Endothelial cell of umbilical vein (primary cell): ENCODE measurements around the gene PPP1R12A. TPM values are rescaled to one million over a fixed set of nuclear protein-coding genes. Genes with fewer than 3 reads are reported as not detected.

Experiments used
- BruUV-seq: library from RNA; stranded (reverse); fragments of 400-500 nt; replicated peaks from 2 replicates; lab custom pipeline; 2021; lab: Mats Ljungman, UMichigan
- CTCF ChIA-PET: fragments of 300-600, 350-600 bp; sonication (Branson Sonifier 250); formaldehyde crosslinking; loops from one replicate; lab custom pipeline; 2021; ENCODE audit warnings: antibody characterized with exemption, inconsistent platforms; lab: Charles Lee
- POLR2A ChIA-PET: fragments of 300-600, 350-600 bp; sonication (Branson Sonifier 250); formaldehyde crosslinking; loops from one replicate; lab custom pipeline; 2021; ENCODE audit warnings: antibody characterized with exemption, inconsistent platforms; lab: Charles Lee
- DNase-seq: peaks from one replicate; pipeline ENCODE4 v3.0.0-alpha.2; 2011; ENCODE audit warnings: low read depth, low spot score
- FAIRE-seq: peaks from 2 replicates; lab custom pipeline; 2011; peaks lifted over from hg19 to GRCh38; lab: Jason Lieb, UNC
- H2AFZ ChIP-seq: 2 replicates; pipeline ENCODE4 v1.6.0; 2012; ENCODE audit warnings: low read depth, low read length, control low read depth, inconsistent platforms
- H3K27ac ChIP-seq: 2 replicates; pipeline ENCODE4 v1.5.1; 2011; ENCODE audit warnings: low read depth, mild to moderate bottlenecking, control low read depth, low read length, moderate library complexity; ENCODE audit not compliant: insufficient read depth
- H3K27me3 ChIP-seq, 2 experiments: 2 replicates each; pipeline versions ENCODE4 v1.6.0 to v1.6.1; 2011; ENCODE audit warnings: low read length in 2 of 2, mixed read lengths in 1 of 2; ENCODE audit not compliant: control insufficient read depth in 2 of 2, insufficient read depth in 2 of 2
- H3K36me3 ChIP-seq, 2 experiments: 2 replicates in 1 of 2; 3 replicates in 1 of 2; pipeline ENCODE4 v1.5.1; 2011; ENCODE audit warnings: low read length in 2 of 2, mild to moderate bottlenecking in 1 of 2, moderate library complexity in 1 of 2; ENCODE audit not compliant: control insufficient read depth in 2 of 2, insufficient read depth in 2 of 2; ENCODE audit errors: extremely low read depth in 1 of 2
- H3K4me1 ChIP-seq: 3 replicates; pipeline ENCODE4 v1.5.1; 2011; ENCODE audit warnings: mild to moderate bottlenecking, low read length; ENCODE audit not compliant: control insufficient read depth, insufficient read depth; ENCODE audit errors: extremely low read depth
- H3K4me2 ChIP-seq: 2 replicates; pipeline ENCODE4 v1.6.1; 2011; ENCODE audit warnings: low read length, control low read depth, mixed read lengths; ENCODE audit not compliant: insufficient read depth
- H3K4me3 ChIP-seq, 3 experiments: fragments of 200-600 bp in 1 of 3; sonication (generic), shearing (Covaris generic) in 1 of 3; replicated peaks in 1 of 3; 2 replicates each; pipeline ENCODE4 v1.5.1; 2011 to 2016; ENCODE audit warnings: control low read depth in 3 of 3, low read length in 3 of 3, mild to moderate bottlenecking in 2 of 3, inconsistent platforms in 1 of 3, low read depth in 1 of 3, moderate library complexity in 1 of 3; ENCODE audit not compliant: insufficient read depth in 1 of 3
- H3K79me2 ChIP-seq: 2 replicates; pipeline ENCODE4 v1.6.0; 2012; ENCODE audit warnings: low read length, inconsistent platforms; ENCODE audit not compliant: control insufficient read depth, insufficient read depth
- H3K9ac ChIP-seq: replicated peaks from 2 replicates; pipeline ENCODE3; 2011; ENCODE audit warnings: low read length, control low read depth; ENCODE audit not compliant: insufficient read depth; ENCODE audit errors: extremely low read depth
- H3K9me1 ChIP-seq: replicated peaks from 3 replicates; pipeline ENCODE4 v1.6.0; 2011; ENCODE audit warnings: mild to moderate bottlenecking, low read length; ENCODE audit not compliant: control insufficient read depth, insufficient read depth; ENCODE audit errors: extremely low read depth
- H3K9me3 ChIP-seq: replicated peaks from 2 replicates; pipeline ENCODE4 v1.5.1; 2012; ENCODE audit warnings: low read length, inconsistent platforms; ENCODE audit not compliant: control insufficient read depth, insufficient read depth
- H4K20me1 ChIP-seq: replicated peaks from 2 replicates; pipeline ENCODE3; 2011; ENCODE audit warnings: mild to moderate bottlenecking, low read length; ENCODE audit not compliant: control insufficient read depth, insufficient read depth; ENCODE audit errors: extremely low read depth
- EZH2 ChIP-seq: IDR thresholded peaks from 2 replicates; pipeline ENCODE4 v1.6.1; 2012; ENCODE audit warnings: borderline replicate concordance, low read depth, mild to moderate bottlenecking, moderate library complexity, low read length, inconsistent platforms; ENCODE audit not compliant: severe bottlenecking
- FOS ChIP-seq: IDR thresholded peaks from 2 replicates; pipeline ENCODE4 v1.6.1; 2011; ENCODE audit warnings: mild to moderate bottlenecking, low read length, moderate library complexity, borderline replicate concordance; ENCODE audit not compliant: insufficient read depth
- GATA2 ChIP-seq: IDR thresholded peaks from 2 replicates; pipeline ENCODE4 v1.7.0; 2011; ENCODE audit warnings: low read depth, mild to moderate bottlenecking, moderate library complexity, mixed read lengths, low read length; ENCODE audit not compliant: insufficient read length, insufficient read depth
- JUN ChIP-seq: IDR thresholded peaks from 2 replicates; pipeline ENCODE4 v1.6.1; 2011; ENCODE audit warnings: borderline replicate concordance, low read depth; ENCODE audit not compliant: insufficient read length, insufficient read depth
- MYC ChIP-seq: IDR thresholded peaks from one replicate; pipeline ENCODE4 v1.6.1; 2011; ENCODE audit warnings: mild to moderate bottlenecking, low read depth, low read length
- POLR2A ChIP-seq: IDR thresholded peaks from 2 replicates; pipeline ENCODE4 v1.6.1; 2012; ENCODE audit warnings: low read depth, mild to moderate bottlenecking, control low read depth, low read length
- POLR2AphosphoS5 ChIP-seq: IDR thresholded peaks from 2 replicates; pipeline ENCODE4 v1.6.1; 2012; ENCODE audit warnings: low read depth, mild to moderate bottlenecking, control low read depth, low read length, moderate library complexity; ENCODE audit not compliant: insufficient read depth
- dilution Hi-C: fragments of 300-500 bp; cut with MboI; formaldehyde crosslinking; loops from one replicate; pipeline ENCODE4 v1.15.0; 2019; ENCODE audit warnings: low sequenced_read_pairs; ENCODE audit not compliant: extremely low pct_ligation_motif_present
- intact Hi-C: fragments of 100-400 bp; cut with micrococcal nuclease; formaldehyde crosslinking; loops from one replicate; pipeline ENCODE4 v1.10.0; 2022
- polyA plus RNA-seq, 4 experiments: library from polyadenylated mRNA; depleted of rRNA in 3 of 4; stranded (reverse) in 3 of 4; unstranded in 1 of 4; fragments of >200 nt; gene quantifications; 2 replicates each; pipeline versions ENCODE4 v1.2.1 to v1.2.3, GENCODE V29; 2011 to 2012; ENCODE audit warnings: missing spikeins in 1 of 4
- total RNA-seq: library from RNA; stranded (reverse); gene quantifications from 2 replicates; pipeline ENCODE4 v1.2.3, GENCODE V29; 2021
- TF ChIP-seq, protein P1 (sequence below): IDR thresholded peaks from 2 replicates; pipeline ENCODE4 v1.6.1; 2011; ENCODE audit not compliant: insufficient read depth, insufficient read length
- TF ChIP-seq, protein P2 (sequence below), 2 donors: IDR thresholded peaks; 1 replicate in 1 of 2; 2 replicates in 1 of 2; pipeline ENCODE4 v1.5.1; 2011; ENCODE audit warnings: low read length in 2 of 2, mild to moderate bottlenecking in 2 of 2, moderate library complexity in 2 of 2, control low read depth in 1 of 2, inconsistent platforms in 1 of 2, low read depth in 1 of 2; ENCODE audit not compliant: insufficient read depth in 1 of 2; ENCODE audit errors: extremely low read depth in 1 of 2

Gene PPP1R12A
- total and polyA plus RNA-seq, 2 donors (not counting 3 experiments of a cell fraction or from before 2014, with no cell fraction given): 12.9 to 83.9 TPM

DNA sequence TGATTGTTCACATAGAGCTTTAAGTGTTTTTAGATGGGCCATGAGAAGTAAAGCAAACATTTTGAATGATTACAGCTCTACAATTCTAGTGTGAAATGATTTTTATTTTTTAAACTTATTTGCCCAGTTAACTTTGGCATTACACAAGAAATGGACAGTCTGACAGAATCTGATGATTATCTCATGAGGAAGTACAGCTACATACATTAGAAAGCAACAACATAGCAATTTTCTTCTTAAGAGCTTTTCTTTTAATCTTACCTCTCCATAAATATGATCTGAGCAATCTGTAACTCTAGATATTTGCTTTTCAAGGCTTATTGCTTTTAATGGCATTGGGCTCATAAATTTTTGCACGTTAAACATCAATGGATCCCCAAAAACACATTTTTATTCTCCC is 26.5 kb upstream of the PPP1R12A start:
- no TSS peak for BruUV-seq
- H4K20me1 ChIP-seq: no peaks in the 10 kb centered on the region
- DNase-seq (no peak), FAIRE-seq (no peak)
- no peak overlapping the region for H3K4me3 ChIP-seq
- H3K9me1 ChIP-seq: no peaks in the 10 kb centered on the region
- no peaks in the 10 kb centered on the region for H3K9me3 ChIP-seq
- no peak overlapping the region for H3K9ac ChIP-seq
- intact Hi-C loops: no loop called here
- ChIA-PET CTCF (interaction anchor here (0.8 to 1.4 kb wide), 4 partner anchors 13 to 234 kb away, joined by 3 to 6 read pairs (median 4); no protein-coding TSS in a partner anchor), POLR2A (no interaction called here)
- no peaks in the 10 kb centered on the region for H3K4me1 ChIP-seq
- TF ChIP-seq EZH2 (no peak), MYC (no peak), POLR2AphosphoS5 (no peak)
- H3K36me3 ChIP-seq: no peaks in the 10 kb centered on the region
- H3K4me2 ChIP-seq: no peak overlapping the region
- H2AFZ ChIP-seq: no peak overlapping the region
- H3K27me3 ChIP-seq: no peaks in the 10 kb centered on the region
- no peak overlapping the region for H3K27ac ChIP-seq
- dilution Hi-C loops: no loop called here
- H3K79me2 ChIP-seq: no peaks in the 10 kb centered on the region

DNA sequence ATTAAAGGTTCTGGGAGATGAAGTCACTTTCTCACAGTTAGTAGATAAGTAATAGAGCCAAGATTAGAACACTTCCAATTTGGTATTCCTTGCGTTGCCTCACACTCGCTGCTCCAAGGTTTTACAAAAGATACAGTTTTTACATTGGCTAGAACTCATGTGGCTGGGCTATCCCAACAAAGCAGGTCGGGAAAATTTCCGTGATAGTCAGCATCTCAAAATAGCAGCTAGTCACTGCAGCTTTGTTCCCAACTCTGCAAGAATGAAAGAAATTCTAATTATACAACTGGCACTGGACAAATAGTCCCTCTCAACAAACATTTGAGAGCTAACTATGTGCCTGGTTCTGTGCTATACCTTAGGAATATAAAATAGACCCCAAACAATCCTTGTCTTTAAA is 24.6 kb upstream of the PPP1R12A start:
- H3K4me1 ChIP-seq: no peaks in the 10 kb centered on the region
- FAIRE-seq (no peak), DNase-seq (no peak)
- ChIA-PET CTCF (no interaction called here), POLR2A (no interaction called here)
- no peaks in the 10 kb centered on the region for H3K36me3 ChIP-seq
- no peak overlapping the region for H3K4me2 ChIP-seq
- no peak overlapping the region for H3K9ac ChIP-seq
- H3K4me3 ChIP-seq: no peak overlapping the region
- no peak overlapping the region for H3K27ac ChIP-seq
- BruUV-seq: no TSS peak
- no peaks in the 10 kb centered on the region for H4K20me1 ChIP-seq
- H3K9me1 ChIP-seq: no peaks in the 10 kb centered on the region
- H3K79me2 ChIP-seq: no peaks in the 10 kb centered on the region
- dilution Hi-C loops (no loop called here), intact Hi-C loops (no loop called here)
- H3K9me3 ChIP-seq: no peaks in the 10 kb centered on the region
- no peak overlapping the region for H2AFZ ChIP-seq
- no peaks in the 10 kb centered on the region for H3K27me3 ChIP-seq
- TF ChIP-seq POLR2AphosphoS5 (no peak), GATA2 (no peak), POLR2A (no peak), FOS (no peak), JUN (no peak), EZH2 (no peak), MYC (no peak)
- TF ChIP-seq, protein P1, sequence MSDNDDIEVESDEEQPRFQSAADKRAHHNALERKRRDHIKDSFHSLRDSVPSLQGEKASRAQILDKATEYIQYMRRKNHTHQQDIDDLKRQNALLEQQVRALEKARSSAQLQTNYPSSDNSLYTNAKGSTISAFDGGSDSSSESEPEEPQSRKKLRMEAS: no peak
- TF ChIP-seq, protein P2, sequence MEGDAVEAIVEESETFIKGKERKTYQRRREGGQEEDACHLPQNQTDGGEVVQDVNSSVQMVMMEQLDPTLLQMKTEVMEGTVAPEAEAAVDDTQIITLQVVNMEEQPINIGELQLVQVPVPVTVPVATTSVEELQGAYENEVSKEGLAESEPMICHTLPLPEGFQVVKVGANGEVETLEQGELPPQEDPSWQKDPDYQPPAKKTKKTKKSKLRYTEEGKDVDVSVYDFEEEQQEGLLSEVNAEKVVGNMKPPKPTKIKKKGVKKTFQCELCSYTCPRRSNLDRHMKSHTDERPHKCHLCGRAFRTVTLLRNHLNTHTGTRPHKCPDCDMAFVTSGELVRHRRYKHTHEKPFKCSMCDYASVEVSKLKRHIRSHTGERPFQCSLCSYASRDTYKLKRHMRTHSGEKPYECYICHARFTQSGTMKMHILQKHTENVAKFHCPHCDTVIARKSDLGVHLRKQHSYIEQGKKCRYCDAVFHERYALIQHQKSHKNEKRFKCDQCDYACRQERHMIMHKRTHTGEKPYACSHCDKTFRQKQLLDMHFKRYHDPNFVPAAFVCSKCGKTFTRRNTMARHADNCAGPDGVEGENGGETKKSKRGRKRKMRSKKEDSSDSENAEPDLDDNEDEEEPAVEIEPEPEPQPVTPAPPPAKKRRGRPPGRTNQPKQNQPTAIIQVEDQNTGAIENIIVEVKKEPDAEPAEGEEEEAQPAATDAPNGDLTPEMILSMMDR (IDR thresholded peaks at IDR 0.05; ENCODE audit: extremely low read depth in 1 of 2, insufficient read depth in 1 of 2, low read depth in 1 of 2, low read length in 2 of 2): no peak
